IMR-90 (cell line): Measurements from ENCODE around the gene TMOD2. TPM values are rescaled to one million over a fixed set of nuclear protein-coding genes. Genes with fewer than 3 reads are reported as not detected.

Source experiments
- ATAC-seq: fragments of 200-7000 bp; cut with Tn5 transposase; 2 replicates; pipeline ENCODE4 v1.9.1; 2020; ENCODE audit warnings: low read depth, mild to moderate bottlenecking, moderate library complexity
- BruUV-seq: library from RNA; stranded (reverse); fragments of 400-500 nt; replicated peaks from 2 replicates; lab custom pipeline; 2021; lab: Mats Ljungman, UMichigan
- CTCF ChIA-PET: fragments of 300-600 bp; formaldehyde crosslinking; extraction: SDS; loops from one replicate; lab custom pipeline; 2021; ENCODE audit warnings: antibody characterized with exemption; lab: Yijun Ruan, JAX
- POLR2A ChIA-PET: fragments of 300-600 bp; sonication (Branson Sonifier 250); formaldehyde crosslinking; loops from one replicate; lab custom pipeline; 2022; ENCODE audit warnings: antibody characterized with exemption; ENCODE audit not compliant: unreplicated experiment; lab: Charles Lee
- DNase-seq: peaks from one replicate; pipeline ENCODE4 v3.0.0; 2013
- H2AFZ ChIP-seq: replicated peaks from 2 replicates; pipeline ENCODE3; 2013; ENCODE audit warnings: low read length, mild to moderate bottlenecking; ENCODE audit not compliant: poor library complexity
- H2AK5ac ChIP-seq: 2 replicates; pipeline ENCODE4 v1.6.1; 2013; ENCODE audit warnings: low read depth, low read length, inconsistent platforms
- H2AK9ac ChIP-seq: replicated peaks from 2 replicates; pipeline ENCODE3; 2013; ENCODE audit warnings: mild to moderate bottlenecking, low read depth, low read length, moderate library complexity; ENCODE audit not compliant: poor library complexity
- H2BK120ac ChIP-seq: 2 replicates; pipeline ENCODE4 v1.6.1; 2013; ENCODE audit warnings: low read depth, low read length, inconsistent platforms
- H2BK15ac ChIP-seq: 3 replicates; pipeline ENCODE4 v1.6.1; 2013; ENCODE audit warnings: low read depth, low read length, inconsistent platforms
- H2BK20ac ChIP-seq: 2 replicates; pipeline ENCODE4 v1.6.1; 2013; ENCODE audit warnings: low read depth, mild to moderate bottlenecking, inconsistent platforms, low read length, moderate library complexity
- H2BK5ac ChIP-seq: 2 replicates; pipeline ENCODE4 v1.6.1; 2013; ENCODE audit warnings: mild to moderate bottlenecking, low read depth, low read length, inconsistent platforms; ENCODE audit not compliant: poor library complexity, severe bottlenecking
- H3K14ac ChIP-seq: replicated peaks from 2 replicates; pipeline ENCODE4 v1.6.1; 2013; ENCODE audit warnings: low read depth, low read length, inconsistent platforms
- H3K18ac ChIP-seq: 2 replicates; pipeline ENCODE4 v1.6.1; 2013; ENCODE audit warnings: low read depth, low read length, control low read depth
- H3K23ac ChIP-seq: 2 replicates; pipeline ENCODE4 v1.6.1; 2013; ENCODE audit warnings: low read depth, low read length, inconsistent platforms
- H3K27ac ChIP-seq: 2 replicates; pipeline ENCODE4 v1.5.1; 2013; ENCODE audit warnings: mild to moderate bottlenecking, control low read depth, low read length; ENCODE audit not compliant: insufficient read depth
- H3K27me3 ChIP-seq: 2 replicates; pipeline ENCODE4 v1.6.1; 2013; ENCODE audit warnings: low read length; ENCODE audit not compliant: control insufficient read depth, insufficient read depth
- H3K36me3 ChIP-seq: 2 replicates; pipeline ENCODE4 v1.6.1; 2013; ENCODE audit warnings: low read length, mixed read lengths; ENCODE audit not compliant: control insufficient read depth, insufficient read depth
- H3K4ac ChIP-seq: 2 replicates; pipeline ENCODE4 v1.6.1; 2013; ENCODE audit warnings: low read depth, low read length, inconsistent platforms
- H3K4me1 ChIP-seq: 2 replicates; pipeline ENCODE4 v1.6.1; 2013; ENCODE audit warnings: low read length, mixed read lengths; ENCODE audit not compliant: control insufficient read depth, insufficient read depth
- H3K4me2 ChIP-seq: 2 replicates; pipeline ENCODE4 v1.6.1; 2013; ENCODE audit warnings: low read depth, mild to moderate bottlenecking, control low read depth, low read length, moderate library complexity
- H3K4me3 ChIP-seq: 2 replicates; pipeline ENCODE4 v1.5.1; 2013; ENCODE audit warnings: low read depth, mild to moderate bottlenecking, control low read depth, low read length, moderate library complexity; ENCODE audit not compliant: insufficient read depth
- H3K56ac ChIP-seq: 2 replicates; pipeline ENCODE4 v1.6.1; 2013; ENCODE audit warnings: low read length, inconsistent platforms; ENCODE audit not compliant: insufficient read depth; ENCODE audit errors: extremely low read depth
- H3K79me1 ChIP-seq, 2 experiments: 2 replicates each; pipeline ENCODE4 v1.6.1; 2013; ENCODE audit warnings: low read length in 2 of 2, inconsistent platforms in 1 of 2, low read depth in 1 of 2
- H3K9ac ChIP-seq: 2 replicates; pipeline ENCODE4 v1.6.1; 2013; ENCODE audit warnings: low read depth, low read length, control low read depth
- H3K9me1 ChIP-seq: 2 replicates; pipeline ENCODE4 v1.6.1; 2013; ENCODE audit warnings: low read length, inconsistent platforms; ENCODE audit not compliant: insufficient read depth
- H3K9me3 ChIP-seq: 2 replicates; pipeline ENCODE4 v1.6.1; 2013; ENCODE audit warnings: low read length; ENCODE audit not compliant: control insufficient read depth, insufficient read depth
- H4K20me1 ChIP-seq: 2 replicates; pipeline ENCODE4 v1.6.1; 2013; ENCODE audit warnings: low read length, inconsistent platforms; ENCODE audit not compliant: insufficient read depth
- H4K5ac ChIP-seq: 2 replicates; pipeline ENCODE4 v1.6.1; 2013; ENCODE audit warnings: mild to moderate bottlenecking, low read depth, low read length, control low read depth
- H4K8ac ChIP-seq, 2 experiments: 2 replicates each; pipeline ENCODE4 v1.6.1; 2013; ENCODE audit warnings: low read depth in 2 of 2, low read length in 2 of 2, control low read depth in 1 of 2, inconsistent platforms in 1 of 2
- H4K91ac ChIP-seq: 2 replicates; pipeline ENCODE4 v1.6.1; 2013; ENCODE audit warnings: low read depth, low read length, inconsistent platforms; ENCODE audit not compliant: insufficient read depth
- BHLHE40 ChIP-seq: fragments of 150-350 bp; IDR thresholded peaks from 2 replicates; pipeline ENCODE4 v1.6.1; 2016; ENCODE audit warnings: mild to moderate bottlenecking, low read depth, low read length
- CEBPB ChIP-seq: IDR thresholded peaks from 2 replicates; pipeline ENCODE4 v1.6.1; 2012; ENCODE audit warnings: low read depth, low read length, improper control_type of control experiment
- CHD1 ChIP-seq: IDR thresholded peaks from 2 replicates; pipeline ENCODE4 v1.6.1; 2012; ENCODE audit warnings: low read depth, low read length, improper control_type of control experiment
- CTCF ChIP-seq: conservative IDR thresholded peaks from 2 replicates; pipeline ENCODE4 v1.5.1; 2012; ENCODE audit warnings: mild to moderate bottlenecking, low read depth, low read length, improper control_type of control experiment
- ELK1 ChIP-seq: fragments of 150-350 bp; IDR thresholded peaks from 2 replicates; pipeline ENCODE4 v1.6.1; 2016; ENCODE audit warnings: low read depth, mild to moderate bottlenecking, low read length, moderate library complexity, borderline replicate concordance
- FOS ChIP-seq: fragments of 150-350 bp; IDR thresholded peaks from 2 replicates; pipeline ENCODE4 v1.6.1; 2016; ENCODE audit warnings: low read depth, low read length
- MAFK ChIP-seq: IDR thresholded peaks from 2 replicates; pipeline ENCODE4 v1.6.1; 2012; ENCODE audit warnings: low read depth, low read length, improper control_type of control experiment
- MAZ ChIP-seq: IDR thresholded peaks from 2 replicates; pipeline ENCODE4 v1.6.1; 2012; ENCODE audit warnings: low read depth, mild to moderate bottlenecking, low read length, improper control_type of control experiment, moderate library complexity, borderline replicate concordance
- MXI1 ChIP-seq: IDR thresholded peaks from 2 replicates; pipeline ENCODE4 v1.6.1; 2012; ENCODE audit warnings: low read depth, mild to moderate bottlenecking, low read length, moderate library complexity, borderline replicate concordance
- NFE2L2 ChIP-seq: fragments of 150-350 bp; IDR thresholded peaks from 2 replicates; pipeline ENCODE4 v1.6.1; 2016; ENCODE audit warnings: low read depth, mild to moderate bottlenecking, low read length
- POLR2A ChIP-seq: IDR thresholded peaks from 2 replicates; pipeline ENCODE4 v1.6.1; 2012; ENCODE audit warnings: mild to moderate bottlenecking, low read depth, low read length
- RAD21 ChIP-seq: IDR thresholded peaks from 2 replicates; pipeline ENCODE4 v1.6.1; 2012; ENCODE audit warnings: low read length, improper control_type of control experiment
- RCOR1 ChIP-seq: IDR thresholded peaks from 2 replicates; pipeline ENCODE4 v1.6.1; 2012; ENCODE audit warnings: mild to moderate bottlenecking, low read length, improper control_type of control experiment; ENCODE audit not compliant: insufficient replicate concordance
- RFX5 ChIP-seq: IDR thresholded peaks from 2 replicates; pipeline ENCODE4 v1.8.0; 2012; ENCODE audit warnings: low read depth, mild to moderate bottlenecking, low read length, moderate library complexity
- SMC3 ChIP-seq: fragments of 150-350 bp; IDR thresholded peaks from 2 replicates; pipeline ENCODE4 v1.6.1; 2016; ENCODE audit warnings: low read depth, mild to moderate bottlenecking, antibody characterized with exemption, low read length, moderate library complexity
- USF2 ChIP-seq: fragments of 150-350 bp; IDR thresholded peaks from 2 replicates; pipeline ENCODE4 v1.6.1; 2017; ENCODE audit warnings: mild to moderate bottlenecking, antibody characterized with exemption, low read length, low read depth
- WGBS, 2 experiments: methylation state at CpG; one replicate each; pipeline versions ENCODE4 v1.1.5 to v1.1.7; 2013; ENCODE audit warnings: missing lambda C conversion rate in 2 of 2; ENCODE audit not compliant: insufficient read length in 1 of 2; ENCODE audit errors: extremely low coverage in 2 of 2; 5-methylcytosine and 5-hydroxymethylcytosine counted together
- dilution Hi-C: fragments of 300-500 bp; cut with HindIII; formaldehyde crosslinking; loops from one replicate; pipeline ENCODE4 v1.14.3; 2018; ENCODE audit warnings: low sequenced_read_pairs; ENCODE audit not compliant: unreplicated experiment
- in situ Hi-C: fragments of 300-500 bp; cut with MboI; formaldehyde crosslinking; loops from 3 replicates; pipeline ENCODE4 v1.14.3; 2019; ENCODE audit warnings: low sequenced_read_pairs, inconsistent platforms, mixed read lengths
- intact Hi-C: fragments of 100-400 bp; cut with micrococcal nuclease; formaldehyde crosslinking; loops from 2 replicates; pipeline ENCODE4 v1.10.0; 2022
- polyA plus RNA-seq, 3 experiments: library from polyadenylated mRNA; depleted of rRNA; stranded (reverse); fragments of >200 nt; gene quantifications; 2 replicates each; pipeline ENCODE4 v1.2.3, GENCODE V29; 2012; ENCODE audit warnings: low replicate concordance in 1 of 3
- total RNA-seq: library from RNA; depleted of rRNA; stranded (reverse); fragments of >200 nt; gene quantifications from 2 replicates; pipeline ENCODE4 v1.2.3, GENCODE V29; 2012

TMOD2 gene
- total and polyA plus RNA-seq, 2 of the 4 experiments (the other 2 are of a cell fraction): 2.8 to 5.4 TPM

GRCh38 chr15:51809457-51809856 is 58.1 kb downstream of the TMOD2 start:
- dilution Hi-C loops: no loop called here
- no peak for TF ChIP-seq CEBPB
- TF ChIP-seq BHLHE40: no peak
- TF ChIP-seq FOS: no peak
- TF ChIP-seq POLR2A: no peak
- TF ChIP-seq MAFK: no peak
- TF ChIP-seq RFX5: no peak
- TF ChIP-seq ELK1: no peak
- TF ChIP-seq RAD21: no peak
- no peak for TF ChIP-seq CHD1
- TF ChIP-seq CTCF: no peak
- no peak for TF ChIP-seq SMC3
- TF ChIP-seq MAZ: no peak
- no peak for TF ChIP-seq USF2
- no peak for TF ChIP-seq RCOR1
- TF ChIP-seq MXI1: no peak
- no peak for TF ChIP-seq NFE2L2
- Histone ChIP-seq H3K4me3 (no peak overlapping the region), H2BK15ac (no peak overlapping the region), H3K4me2 (no peak overlapping the region), H3K56ac (no peak overlapping the region), H3K9me1 (no peaks in the 10 kb centered on the region), H2AK5ac (no peak overlapping the region), H3K14ac (no peak overlapping the region), H3K27me3 (no peaks in the 10 kb centered on the region), H2BK120ac (no peak overlapping the region), H2AK9ac (no peak overlapping the region), H3K4ac (no peak overlapping the region), H3K36me3 (peaks cover 4% of the 10 kb centered on the region; the same call in 1 of the 2 replicates), H4K8ac (no peak overlapping the region), H3K79me1 (no peaks in the 10 kb centered on the region), H3K23ac (no peak overlapping the region), H3K4me1 (no peaks in the 10 kb centered on the region), H3K18ac (no peak overlapping the region), H2BK20ac (no peak overlapping the region), H4K91ac (no peak overlapping the region), H3K9ac (no peak overlapping the region), H2AFZ (no peak overlapping the region), H4K5ac (no peak overlapping the region), H3K9me3 (no peaks in the 10 kb centered on the region), H4K20me1 (no peaks in the 10 kb centered on the region; the same call in 1 of the 2 replicates), H3K27ac (no peak overlapping the region), H2BK5ac (no peak overlapping the region)
- BruUV-seq: no TSS peak
- ATAC-seq (no peak), DNase-seq (no peak)
- in situ Hi-C loops: no loop called here
- POLR2A ChIA-PET: interaction anchor here (0.5 kb wide), 1 partner anchor 73 kb away, joined by 4 read pairs; no protein-coding TSS in a partner anchor
- no CpG with 5 or more reads among the region's 1 CpG for WGBS, 2 experiments
- intact Hi-C loops: no loop called here
- CTCF ChIA-PET: no interaction called here
